K562 (cell line): ENCODE data around the gene GTF3C4. TPM values are rescaled to one million over a fixed set of nuclear protein-coding genes. Genes with fewer than 3 reads are reported as not detected.
A peak's percentile ranks its signal among the peaks of the same experiment; 100 is the strongest.

Experiments
- ATAC-seq: fragments of 200-7000 bp; cut with Tn5 transposase; 3 replicates; pipeline ENCODE4 v1.9.1; 2020; ENCODE audit warnings: moderate library complexity
- BruUV-seq: library from RNA; stranded (reverse); fragments of 400-500 nt; replicated peaks from 2 replicates; lab custom pipeline; 2021; lab: Mats Ljungman, UMichigan
- CTCF ChIA-PET: fragments of 300-600 bp; formaldehyde crosslinking; extraction: SDS; loops from one replicate; lab custom pipeline; 2021; ENCODE audit warnings: low intra/inter-chr PET ratio; lab: Yijun Ruan, JAX
- POLR2A ChIA-PET: fragments of 300-600, 350-650 bp; sonication (Branson Sonifier 250); formaldehyde crosslinking; extraction: SDS; loops from one replicate; lab custom pipeline; 2021; ENCODE audit warnings: antibody characterized with exemption, inconsistent platforms; lab: Yijun Ruan, JAX
- DNase-seq, 4 experiments: peaks; one replicate each; pipeline versions ENCODE4 v3.0.0 to v3.0.0-alpha.2; 2011 to 2018; ENCODE audit warnings: low spot score in 3 of 4, mixed read lengths in 3 of 4; ENCODE audit errors: extremely low read depth in 1 of 4
- FAIRE-seq: peaks from 2 replicates; lab custom pipeline; 2011; peaks lifted over from hg19 to GRCh38; lab: Jason Lieb, UNC
- H2AFZ ChIP-seq: 2 replicates; pipeline ENCODE4 v1.6.0; 2011; ENCODE audit warnings: low read depth, low read length, control low read depth, inconsistent platforms
- H3K27ac ChIP-seq: fragments of 200-600 bp; 3 replicates; pipeline ENCODE4 v1.8.0; 2011; ENCODE audit warnings: low read depth, mild to moderate bottlenecking, control low read depth, inconsistent platforms, low read length, moderate library complexity, mixed read lengths; ENCODE audit errors: extremely low read depth
- H3K27me3 ChIP-seq, 2 experiments: fragments of 300-600 bp in 1 of 2; 2 replicates in 1 of 2; 3 replicates in 1 of 2; pipeline versions ENCODE4 v1.6.0 to v1.8.0; 2011; ENCODE audit warnings: inconsistent platforms in 2 of 2, low read length in 2 of 2, mild to moderate bottlenecking in 1 of 2, mixed read lengths in 1 of 2, moderate library complexity in 1 of 2; ENCODE audit not compliant: control insufficient read depth in 2 of 2, insufficient read depth in 2 of 2
- H3K36me3 ChIP-seq: fragments of 300-600 bp; 3 replicates; pipeline ENCODE4 v1.8.0; 2011; ENCODE audit warnings: mild to moderate bottlenecking, low read length, inconsistent platforms; ENCODE audit not compliant: control insufficient read depth, insufficient read depth
- H3K4me1 ChIP-seq, 2 experiments: fragments of 200-600 bp in 1 of 2; replicated peaks in 1 of 2; 2 replicates in 1 of 2; 3 replicates in 1 of 2; pipeline versions ENCODE4 v1.5.1 to v1.8.0; 2011; ENCODE audit warnings: inconsistent platforms in 2 of 2, low read length in 2 of 2, mild to moderate bottlenecking in 1 of 2, mixed read lengths in 1 of 2, moderate library complexity in 1 of 2; ENCODE audit not compliant: control insufficient read depth in 2 of 2, insufficient read depth in 2 of 2
- H3K4me2 ChIP-seq: 2 replicates; pipeline ENCODE4 v1.6.1; 2011; ENCODE audit warnings: low read length, control low read depth, inconsistent platforms, mixed read lengths; ENCODE audit not compliant: insufficient read depth
- H3K4me3 ChIP-seq: fragments of 200-600 bp; sonication (generic), shearing (Covaris generic); 2 replicates; pipeline ENCODE4 v1.5.1; 2016; ENCODE audit warnings: control low read depth, inconsistent platforms
- H3K79me2 ChIP-seq: fragments of 200-600 bp; 3 replicates; pipeline ENCODE4 v1.8.0; 2011; ENCODE audit warnings: low read length, inconsistent platforms; ENCODE audit not compliant: control insufficient read depth, insufficient read depth
- H3K9ac ChIP-seq, 2 experiments: 2 replicates each; pipeline versions ENCODE4 v1.6.0 to v1.6.1; 2011; ENCODE audit warnings: low read depth in 2 of 2, low read length in 2 of 2, control low read depth in 1 of 2, inconsistent platforms in 1 of 2, mild to moderate bottlenecking in 1 of 2, mixed read lengths in 1 of 2; ENCODE audit not compliant: insufficient read depth in 1 of 2
- H3K9me1 ChIP-seq: one replicate; pipeline ENCODE4 v1.6.0; 2011; ENCODE audit warnings: inconsistent platforms, mild to moderate bottlenecking, low read length, moderate library complexity; ENCODE audit not compliant: control insufficient read depth, insufficient read depth
- H3K9me3 ChIP-seq: replicated peaks from 2 replicates; pipeline ENCODE4 v1.5.1; 2011; ENCODE audit warnings: low read depth, low read length, inconsistent platforms; ENCODE audit not compliant: control insufficient read depth, insufficient read depth
- H4K20me1 ChIP-seq: replicated peaks from 2 replicates; pipeline ENCODE4 v1.6.1; 2011; ENCODE audit warnings: low read length, inconsistent platforms, mixed read lengths; ENCODE audit not compliant: control insufficient read depth, insufficient read depth
- CHD7 ChIP-seq: fragments of 200-600 bp; sonication (generic); IDR thresholded peaks from one replicate; pipeline ENCODE4 v1.6.1; 2012; ENCODE audit warnings: mild to moderate bottlenecking, low read depth, low read length, inconsistent platforms
- CTCFL ChIP-seq: IDR thresholded peaks from 2 replicates; pipeline ENCODE4 v1.6.1; 2011; ENCODE audit warnings: borderline replicate concordance, low read depth, mild to moderate bottlenecking, moderate library complexity, low read length; ENCODE audit not compliant: insufficient read depth, poor library complexity, severe bottlenecking
- JUN ChIP-seq, 2 experiments: sonication (generic) in 1 of 2; formaldehyde crosslinking in 1 of 2; IDR thresholded peaks; 2 replicates each; pipeline versions ENCODE4 v1.6.1 to v1.8.0; 2012 to 2022; ENCODE audit warnings: borderline replicate concordance in 2 of 2, mild to moderate bottlenecking in 2 of 2, improper control_type of control experiment in 1 of 2, low read depth in 1 of 2, low read length in 1 of 2, missing genetic modification reagents in 1 of 2
- NFE2 ChIP-seq: IDR thresholded peaks from 2 replicates; pipeline ENCODE4 v1.6.1; 2014; ENCODE audit warnings: antibody characterized with exemption, low read depth
- RFX5 ChIP-seq: IDR thresholded peaks from 2 replicates; pipeline ENCODE4 v1.6.1; 2011; ENCODE audit warnings: low read depth, mild to moderate bottlenecking, improper control_type of control experiment, low read length
- ZNF165 ChIP-seq: fragments of 250-450 bp; sonication (Bioruptor Pico); IDR thresholded peaks from 2 replicates; pipeline ENCODE4 v1.4.0; 2020; ENCODE audit warnings: borderline replicate concordance
- WGBS: fragments of 100-300 bp; shearing (Covaris generic); methylation state at CpG from one replicate; pipeline ENCODE4 v1.1.6; 2016; ENCODE audit warnings: low coverage, mixed read lengths; ENCODE audit not compliant: insufficient coverage; ENCODE audit errors: missing lambda C conversion rate; 5-methylcytosine and 5-hydroxymethylcytosine counted together
- in situ Hi-C: fragments of 300-500 bp; cut with MboI; formaldehyde crosslinking; loops from 4 replicates; pipeline ENCODE4 v1.15.0; 2018; ENCODE audit warnings: inconsistent platforms, mixed read lengths
- intact Hi-C: fragments of 100-400 bp; cut with micrococcal nuclease; formaldehyde crosslinking; loops from 2 replicates; pipeline ENCODE4 v1.14.2; 2022
- polyA plus RNA-seq, 8 experiments: library from polyadenylated mRNA; depleted of rRNA in 4 of 8; stranded (reverse) in 5 of 8; unstranded in 3 of 8; fragments of >200 nt; fragmentation: Nextera tagmentation in 2 of 8; fragmentation: Illumina TruSeq in 1 of 8; extraction: Ambion mirVana in 2 of 8; extraction: Trizol in 1 of 8; gene quantifications; 2 replicates each; pipeline versions ENCODE4 v1.2.1 to v1.2.3, GENCODE V29; 2011 to 2014; ENCODE audit warnings: inconsistent platforms in 1 of 8, missing spikeins in 1 of 8
- total RNA-seq, 7 experiments: library from RNA; depleted of rRNA in 6 of 7; stranded (reverse); fragments of >200 nt in 6 of 7; fragmentation: Illumina TruSeq in 2 of 7; extraction: Trizol in 2 of 7; gene quantifications; 2 replicates each; pipeline versions ENCODE4 v1.2.1 to v1.2.3, GENCODE V29; 2011 to 2021; ENCODE audit warnings: low replicate concordance in 1 of 7

Gene GTF3C4
- total and polyA plus RNA-seq, 9 of the 15 experiments (the other 6 are each of a cell fraction or from before 2014, with no cell fraction given): 3.9 to 20.0 (median 12.2) TPM

- Histone ChIP-seq H3K9me1 (no peaks in the 10 kb centered on the region), H3K4me2 (no peak overlapping the region), H3K27ac (no peak overlapping the region), H3K9me3 (no peaks in the 10 kb centered on the region), H3K4me1 (peaks cover 0 to 3% of the 10 kb centered on the region in 2 experiments; a peak in 1 of 5 replicates), H3K79me2 (no peaks in the 10 kb centered on the region), H3K4me3 (no peak overlapping the region), H3K9ac (no peak overlapping the region), H4K20me1 (no peaks in the 10 kb centered on the region), H3K36me3 (no peaks in the 10 kb centered on the region), H2AFZ (no peak overlapping the region), H3K27me3 (peaks cover 45 to 49% of the 10 kb centered on the region in 2 experiments)
- in situ Hi-C loops: no loop called here
- 6% methylated on average over 23 of the region's 23 CpGs for WGBS
- TF ChIP-seq JUN (IDR thresholded peaks at IDR 0.05; ENCODE audit: borderline replicate concordance, low read depth, low read length): no peak
- TF ChIP-seq JUN (CRISPR knock-in tag; IDR thresholded peaks at IDR 0.05; ENCODE audit: borderline replicate concordance): no peak
- TF ChIP-seq CHD7: no peak
- 0 out of 2 replicates have a peak, but pooled peaks have one; percentile 46 for TF ChIP-seq RFX5
- TF ChIP-seq NFE2: no peak
- TF ChIP-seq ZNF165 (CRISPR knock-in tag): no peak
- no peak for TF ChIP-seq CTCFL
- BruUV-seq: no TSS peak
- no peak for DNase-seq
- POLR2A ChIA-PET: interaction anchor here (0.6 to 1.2 kb wide), 6 partner anchors 9 to 754 kb away, joined by 3 to 4 read pairs (median 4); no protein-coding TSS in a partner anchor
- ATAC-seq: no peak; the same call in 2 of the 3 replicates
- intact Hi-C loops: no loop called here
- FAIRE-seq: no peak
- CTCF ChIA-PET: no interaction called here
Measured at GRCh38 chr9:132708769-132709430, 38.6 kb downstream of the GTF3C4 start.
